Measurements from ENCODE around the gene TXNRD3.
"Not testable (repeated sequence)": the region's sequence is repeated elsewhere in the genome, so short reads cannot be mapped to it uniquely, and the experiment has no call there.

Gene TXNRD3

DNA sequence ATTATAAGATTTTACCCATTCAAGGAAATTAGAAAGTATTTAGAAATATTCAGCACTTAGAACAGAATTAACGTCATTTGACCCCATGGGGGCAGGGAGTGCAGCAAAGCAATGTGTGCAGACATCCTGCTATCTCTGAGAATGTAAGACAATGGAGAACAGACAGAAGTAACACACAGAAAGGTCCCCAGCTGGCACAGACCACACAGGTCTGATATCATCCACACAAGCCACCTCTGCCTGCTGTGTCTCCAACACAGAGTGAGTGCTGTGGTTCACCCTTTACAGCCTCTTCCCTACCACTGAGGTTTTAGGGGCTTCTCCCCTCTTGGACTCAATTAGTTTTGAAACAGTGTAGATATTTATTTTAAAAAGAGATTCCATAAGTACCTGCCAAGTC, 16.1 kb downstream of the TXNRD3 start:
- no peak for DNase-seq

GRCh38 chr3:126636436-126636835, 18.5 kb downstream of the TXNRD3 start:
- no peak for DNase-seq

GRCh38 chr3:126634803-126635202, 20.1 kb downstream of the TXNRD3 start:
- no peak for DNase-seq

DNA sequence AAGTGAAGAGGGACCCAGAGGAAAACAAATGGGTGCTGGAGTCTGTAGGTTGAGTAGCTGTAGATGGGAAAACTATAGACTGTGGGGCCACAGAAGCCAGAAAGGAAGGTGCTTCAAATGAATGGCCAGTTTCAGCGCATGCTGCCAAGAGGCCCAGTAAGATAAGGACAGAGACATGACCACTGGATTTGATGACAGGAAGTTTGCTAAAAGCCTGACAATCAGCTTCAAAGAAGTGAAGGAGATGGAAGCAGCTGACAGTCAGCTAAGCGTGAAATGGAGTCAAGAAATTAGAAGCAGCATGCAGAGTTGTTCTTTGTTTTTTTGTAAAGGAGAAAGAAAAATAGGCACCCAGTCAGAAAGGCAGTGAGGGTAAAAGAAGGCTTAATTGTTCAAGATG, 24.9 kb downstream of the TXNRD3 start:
- no peak for DNase-seq

- not testable (repeated sequence) for DNase-seq
Measured at GRCh38 chr3:126625735-126626134, 29.2 kb downstream of the TXNRD3 start.

- DNase-seq: no peak
Measured at GRCh38 chr3:126622694-126623093, 32.2 kb downstream of the TXNRD3 start.

DNA sequence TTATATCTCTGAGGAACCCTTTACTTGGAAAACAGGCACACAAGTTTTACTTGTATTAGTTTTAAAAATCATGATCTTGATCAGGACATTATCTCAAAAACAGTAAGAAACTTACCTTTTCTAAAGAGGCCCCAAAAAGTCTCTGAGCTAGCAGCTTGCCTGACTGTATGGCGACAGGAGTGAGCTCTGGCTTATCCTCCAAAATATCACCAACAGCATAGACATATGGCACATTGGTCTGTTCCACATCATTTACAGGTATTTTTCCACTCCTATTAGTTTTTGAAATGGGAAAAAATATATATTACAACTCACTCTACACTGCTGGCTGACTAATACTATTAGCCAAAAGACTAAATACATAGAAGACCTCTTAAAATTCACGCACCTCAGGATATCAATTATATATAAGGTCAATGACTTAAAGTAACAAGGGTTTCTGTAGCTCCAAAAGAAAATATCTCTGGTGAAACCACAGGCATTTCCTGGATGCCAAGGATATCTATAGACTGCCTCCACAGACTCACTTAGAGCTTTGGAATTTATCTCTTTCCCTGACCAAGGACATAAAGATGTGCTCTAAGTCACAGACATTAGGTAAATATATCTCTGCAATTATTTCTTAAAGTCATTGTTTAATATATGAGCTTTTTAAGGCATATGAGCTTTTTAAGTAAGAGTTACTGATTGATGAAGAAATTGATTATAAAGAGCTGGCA, 33.1 kb downstream of the TXNRD3 start:
- no peak for DNase-seq

DNA sequence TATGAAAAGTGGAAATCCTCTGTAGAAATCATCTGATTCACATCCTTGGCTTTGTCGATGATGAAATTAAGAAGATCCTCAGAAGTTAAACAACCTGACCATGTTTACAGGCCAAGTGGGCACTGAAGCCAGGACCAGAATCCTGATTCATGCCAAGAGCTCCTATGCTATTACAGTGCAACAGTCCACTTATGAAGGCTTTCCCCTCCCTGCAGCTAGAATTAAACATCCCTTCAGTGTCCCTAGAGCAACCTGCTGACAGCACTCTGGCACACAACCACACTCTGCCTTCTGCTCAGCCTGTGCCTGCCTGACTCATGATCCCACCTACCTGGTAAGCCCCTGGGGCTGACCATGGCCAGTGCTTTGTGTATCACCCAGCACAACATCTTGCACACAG, 33.8 kb downstream of the TXNRD3 start:
- DNase-seq: no peak

GRCh38 chr3:126620738-126621137, 34.2 kb downstream of the TXNRD3 start:
- DNase-seq: no peak

GRCh38 chr3:126618760-126619159, 36.2 kb downstream of the TXNRD3 start:
- no peak for DNase-seq

- DNase-seq: no peak
Measured at GRCh38 chr3:126618021-126618420, 36.9 kb downstream of the TXNRD3 start.

- DNase-seq: no peak
Measured at GRCh38 chr3:126617571-126617970, 37.4 kb downstream of the TXNRD3 start.

GRCh38 chr3:126616931-126617330, 38.0 kb downstream of the TXNRD3 start:
- no peak for DNase-seq

- no peak for DNase-seq
Measured at GRCh38 chr3:126613479-126614188, 41.3 kb downstream of the TXNRD3 start.

GRCh38 chr3:126612479-126613205, 42.3 kb downstream of the TXNRD3 start:
- DNase-seq: no peak

DNA sequence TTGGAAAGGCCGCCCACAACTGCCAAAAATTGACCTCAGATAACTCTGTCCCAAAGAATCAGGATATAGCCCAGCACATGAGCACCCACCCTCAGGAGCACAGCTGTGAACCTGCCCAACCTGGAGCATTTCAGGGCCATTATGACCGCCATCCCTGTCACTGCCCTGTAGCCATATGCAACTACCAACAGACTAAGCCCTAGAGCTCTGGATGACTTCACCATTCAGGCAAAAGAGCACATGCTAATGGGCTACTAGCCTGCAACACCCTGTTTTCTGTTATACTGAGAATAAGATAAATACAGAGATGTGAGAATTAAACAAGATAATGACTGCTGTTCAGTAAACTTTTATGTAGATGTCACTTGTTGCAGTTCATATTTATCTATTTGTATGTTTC, 45.0 kb downstream of the TXNRD3 start:
- DNase-seq: no peak

GRCh38 chr3:126607214-126607908, 47.6 kb downstream of the TXNRD3 start:
- no peak for DNase-seq

DNA sequence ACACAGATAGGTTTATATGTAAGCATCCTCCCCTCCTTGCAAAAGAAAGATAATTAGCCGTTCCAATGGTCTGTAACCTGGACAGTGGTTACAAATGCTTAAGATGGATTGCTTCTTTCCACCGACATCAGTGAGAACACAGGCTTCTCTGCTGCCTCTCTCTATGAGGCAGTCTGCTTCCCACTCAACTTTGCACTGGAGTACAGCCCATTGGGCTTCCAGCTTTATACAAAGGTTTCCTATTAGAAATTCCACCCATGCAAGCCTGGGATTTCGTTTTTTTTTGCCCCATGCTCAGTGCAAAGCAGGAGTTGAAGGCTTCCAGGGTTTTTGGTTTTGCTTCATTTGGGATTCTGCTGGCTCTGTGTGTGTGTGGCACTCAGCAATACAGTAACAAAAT, 48.9 kb downstream of the TXNRD3 start:
- no peak for DNase-seq

DNA sequence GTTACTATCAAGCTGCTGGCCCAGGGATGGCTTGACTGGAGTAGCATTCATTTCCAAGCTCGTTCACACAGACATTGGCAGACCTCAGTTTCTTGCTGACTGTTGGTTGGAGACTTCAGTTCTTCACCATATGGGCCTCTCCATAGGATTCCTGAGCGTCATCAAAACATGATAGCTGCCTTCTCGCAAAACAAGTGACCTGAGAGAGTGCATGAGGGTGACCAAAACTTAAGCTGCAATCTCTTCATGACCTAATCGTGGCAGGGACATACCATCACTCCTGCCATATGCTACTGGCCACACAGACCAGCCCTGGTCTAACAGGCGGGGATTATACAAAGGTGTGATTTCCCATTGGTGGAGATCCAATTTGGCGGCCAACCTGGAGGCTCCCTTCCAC, 50.2 kb downstream of the TXNRD3 start:
- no peak for DNase-seq

GRCh38 chr3:126599101-126599500, 55.8 kb downstream of the TXNRD3 start:
- no peak for DNase-seq

DNA sequence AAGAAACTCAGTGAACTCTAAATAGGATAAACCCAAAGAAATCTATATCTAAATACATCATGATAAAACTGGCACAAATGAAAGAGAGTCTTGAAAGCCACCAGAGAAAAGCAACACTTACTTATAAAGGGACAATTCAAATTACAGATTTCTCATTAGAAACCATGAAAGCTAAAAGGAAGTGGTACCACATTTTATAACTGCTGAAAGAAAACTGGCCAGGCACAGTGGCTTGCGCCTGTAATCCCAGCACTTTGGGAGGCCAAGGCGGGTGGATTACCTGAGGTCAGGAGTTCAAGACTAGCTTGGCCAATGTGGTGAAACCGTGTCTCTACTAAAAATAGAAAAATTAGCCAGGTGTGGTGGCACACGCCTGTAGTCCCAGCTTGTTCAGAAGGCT, 59.4 kb downstream of the TXNRD3 start:
- not testable (repeated sequence) for DNase-seq

GRCh38 chr3:126591515-126591914, 63.4 kb downstream of the TXNRD3 start:
- DNase-seq: not testable (repeated sequence)

- no peak for DNase-seq
Measured at GRCh38 chr3:126582311-126582710, 72.6 kb downstream of the TXNRD3 start.

Measured in NCI-H2081 (cell line).